Suprapubic skin (tissue), 4 donors: Measurements from ENCODE around the gene SARM1.

Experiments used
- EP300 ChIP-seq: sonication (generic); formaldehyde crosslinking; IDR thresholded peaks from one replicate; pipeline ENCODE4 v1.6.1; 2017; ENCODE audit warnings: antibody characterized with exemption
- POLR2A ChIP-seq, 2 donors: fragments of 450-650 bp; IDR thresholded peaks; one replicate each; pipeline ENCODE4 v1.6.1; 2017; ENCODE audit warnings: antibody characterized with exemption in 2 of 2, mild to moderate bottlenecking in 2 of 2, moderate library complexity in 2 of 2
- POLR2AphosphoS5 ChIP-seq, 3 donors: sonication (generic); formaldehyde crosslinking; IDR thresholded peaks; one replicate each; pipeline ENCODE4 v1.6.1; 2017; ENCODE audit warnings: antibody characterized with exemption in 3 of 3
- TF ChIP-seq, protein P1 (sequence below), 2 donors: fragments of 200-600 bp in 1 of 2; fragments of 450-650 bp in 1 of 2; sonication (generic) in 1 of 2; IDR thresholded peaks; one replicate each; pipeline ENCODE4 v1.5.1; 2016 to 2019; ENCODE audit warnings: antibody characterized with exemption in 2 of 2, mild to moderate bottlenecking in 1 of 2, moderate library complexity in 1 of 2

- TF ChIP-seq, protein P1, sequence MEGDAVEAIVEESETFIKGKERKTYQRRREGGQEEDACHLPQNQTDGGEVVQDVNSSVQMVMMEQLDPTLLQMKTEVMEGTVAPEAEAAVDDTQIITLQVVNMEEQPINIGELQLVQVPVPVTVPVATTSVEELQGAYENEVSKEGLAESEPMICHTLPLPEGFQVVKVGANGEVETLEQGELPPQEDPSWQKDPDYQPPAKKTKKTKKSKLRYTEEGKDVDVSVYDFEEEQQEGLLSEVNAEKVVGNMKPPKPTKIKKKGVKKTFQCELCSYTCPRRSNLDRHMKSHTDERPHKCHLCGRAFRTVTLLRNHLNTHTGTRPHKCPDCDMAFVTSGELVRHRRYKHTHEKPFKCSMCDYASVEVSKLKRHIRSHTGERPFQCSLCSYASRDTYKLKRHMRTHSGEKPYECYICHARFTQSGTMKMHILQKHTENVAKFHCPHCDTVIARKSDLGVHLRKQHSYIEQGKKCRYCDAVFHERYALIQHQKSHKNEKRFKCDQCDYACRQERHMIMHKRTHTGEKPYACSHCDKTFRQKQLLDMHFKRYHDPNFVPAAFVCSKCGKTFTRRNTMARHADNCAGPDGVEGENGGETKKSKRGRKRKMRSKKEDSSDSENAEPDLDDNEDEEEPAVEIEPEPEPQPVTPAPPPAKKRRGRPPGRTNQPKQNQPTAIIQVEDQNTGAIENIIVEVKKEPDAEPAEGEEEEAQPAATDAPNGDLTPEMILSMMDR (IDR thresholded peaks at IDR 0.05) = no peak
- TF ChIP-seq POLR2A (IDR thresholded peaks at IDR 0.05) (no peak), POLR2AphosphoS5 (IDR thresholded peaks at IDR 0.05) (no peak), EP300 (no peak)
Observed at GRCh38 chr17:28388106-28388505, 16.6 kb downstream of the SARM1 start.
